Glutamatergic neuron (in vitro differentiated cells): ENCODE data around the gene DDX10. TPM values are rescaled to one million over a fixed set of nuclear protein-coding genes. Genes with fewer than 3 reads are reported as not detected.

ENCODE experiments used
- DNase-seq: peaks from one replicate; pipeline ENCODE4 v3.0.0; 2022
- H3K27ac Mint-ChIP-seq: one replicate; pipeline ENCODE4 v1.8.0; 2020; ENCODE audit warnings: mild to moderate bottlenecking, mixed read lengths, inconsistent platforms; ENCODE audit not compliant: unreplicated experiment
- H3K27me3 Mint-ChIP-seq: one replicate; pipeline ENCODE4 v1.8.0; 2020; ENCODE audit warnings: mild to moderate bottlenecking, moderate library complexity, mixed read lengths, inconsistent platforms; ENCODE audit not compliant: unreplicated experiment
- H3K36me3 Mint-ChIP-seq: one replicate; pipeline ENCODE4 v1.8.0; 2020; ENCODE audit warnings: mild to moderate bottlenecking, mixed read lengths, inconsistent platforms; ENCODE audit not compliant: unreplicated experiment
- H3K4me1 Mint-ChIP-seq: one replicate; pipeline ENCODE4 v1.8.0; 2020; ENCODE audit warnings: mild to moderate bottlenecking, low read depth, mixed read lengths, inconsistent platforms; ENCODE audit not compliant: unreplicated experiment
- H3K4me3 Mint-ChIP-seq: one replicate; pipeline ENCODE4 v1.8.0; 2020; ENCODE audit warnings: mild to moderate bottlenecking, mixed read lengths, inconsistent platforms; ENCODE audit not compliant: unreplicated experiment
- H3K9me3 Mint-ChIP-seq: one replicate; pipeline ENCODE4 v1.8.0; 2020; ENCODE audit warnings: mild to moderate bottlenecking, moderate library complexity, mixed read lengths, inconsistent platforms; ENCODE audit not compliant: unreplicated experiment
- CTCF ChIP-seq: fragments of 200-600 bp; sonication (generic); IDR thresholded peaks from one replicate; pipeline ENCODE4 v1.5.0; 2021; ENCODE audit not compliant: partially characterized antibody, unreplicated experiment
- total RNA-seq: library from RNA; stranded (reverse); fragmentation: NEBNext Ultra II Directional; extraction: Animal tissue kit (Norgen Biotek cat#: 25700); gene quantifications from one replicate; pipeline ENCODE4 v1.2.1, GENCODE V29; 2021; ENCODE audit not compliant: unreplicated experiment

Gene DDX10
- total RNA-seq, 1 donor from 2014 or later: 18.8 TPM

DNA sequence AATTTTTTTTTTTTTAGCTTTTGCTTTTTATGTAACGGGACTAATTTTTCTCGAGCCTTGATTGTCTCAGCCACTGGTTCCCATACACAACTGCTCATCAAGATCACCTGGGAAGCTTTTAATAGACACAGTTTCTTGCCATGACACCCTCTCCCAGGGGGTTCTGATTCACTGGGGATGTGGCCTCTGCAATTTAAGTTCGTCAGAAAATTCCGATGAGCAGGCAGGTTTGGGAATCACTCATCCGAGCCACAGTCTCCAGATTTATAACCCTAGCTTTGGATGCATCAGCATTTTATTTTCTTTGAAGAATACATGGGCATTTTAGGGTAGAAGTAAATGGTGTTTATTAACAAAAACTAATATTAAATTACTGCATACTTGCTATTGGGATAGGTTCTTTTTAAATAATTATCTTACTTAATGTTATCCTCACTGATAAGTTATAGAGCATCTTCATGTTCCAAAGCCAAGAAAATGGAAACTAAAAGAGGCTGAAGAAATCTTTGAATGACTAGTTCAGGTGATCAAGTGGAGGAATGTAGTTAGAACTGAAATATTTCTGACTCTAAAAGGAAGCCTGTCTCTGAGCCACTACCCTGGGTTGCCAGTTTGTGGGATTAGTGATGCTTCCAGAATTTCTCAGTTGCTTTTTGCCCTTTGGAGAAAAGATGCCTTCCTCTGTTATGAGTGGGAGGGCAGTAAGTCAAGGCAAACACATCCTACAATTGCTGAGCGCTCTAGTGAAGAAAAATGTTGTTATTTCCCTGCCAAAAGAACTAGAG, 319.0 kb downstream of the DDX10 start:
- H3K36me3 Mint-ChIP-seq: no peaks in the 10 kb centered on the region
- no peak for DNase-seq
- TF ChIP-seq CTCF: no peak
- no peak overlapping the region for H3K27ac Mint-ChIP-seq
- no peak overlapping the region for H3K4me3 Mint-ChIP-seq
- peaks cover 3% of the 10 kb centered on the region for H3K4me1 Mint-ChIP-seq
- no peaks in the 10 kb centered on the region for H3K9me3 Mint-ChIP-seq
- H3K27me3 Mint-ChIP-seq: peaks cover 4% of the 10 kb centered on the region

- DNase-seq: no peak
- H3K4me1 Mint-ChIP-seq: peaks cover 3% of the 10 kb centered on the region
Measured at GRCh38 chr11:108984523-108984922, 319.7 kb downstream of the DDX10 start.

DNA sequence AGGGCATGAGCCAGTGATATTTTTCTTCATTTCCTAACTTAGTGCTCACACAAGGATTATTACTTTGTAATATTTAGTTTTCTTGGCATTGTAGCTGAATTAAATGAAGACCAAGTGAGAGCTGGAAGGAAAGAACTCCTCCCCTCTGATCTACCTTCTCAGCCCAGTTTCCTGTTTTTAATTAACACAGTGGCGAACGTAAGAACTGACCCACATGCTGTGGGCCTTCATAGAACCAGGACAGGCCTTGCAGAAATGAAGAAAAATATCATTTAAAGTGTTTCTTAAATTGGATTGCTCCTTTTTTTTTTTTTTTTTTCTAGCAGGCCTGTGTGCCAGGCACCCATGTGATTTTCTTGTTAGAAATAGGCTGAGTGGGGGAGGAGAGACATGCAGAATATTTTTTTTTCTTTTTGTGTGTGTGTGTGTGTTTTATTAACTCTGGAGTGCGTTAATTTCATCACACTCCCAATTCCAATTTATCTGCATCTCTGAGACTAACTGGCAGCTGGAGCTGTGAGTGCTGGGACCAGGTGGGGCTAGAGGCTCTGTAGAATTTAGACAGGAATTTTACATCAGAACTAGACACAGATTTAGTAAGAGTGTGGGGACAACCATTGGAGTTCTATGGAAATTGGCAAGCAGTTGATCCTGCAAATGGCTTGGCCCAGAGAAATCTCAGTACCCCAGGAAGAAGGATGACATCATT, 320.5 kb downstream of the DDX10 start:
- no peaks in the 10 kb centered on the region for H3K36me3 Mint-ChIP-seq
- no peak for TF ChIP-seq CTCF
- no peak overlapping the region for H3K27ac Mint-ChIP-seq
- H3K4me1 Mint-ChIP-seq: peaks cover 3% of the 10 kb centered on the region
- DNase-seq: no peak
- peaks cover 2% of the 10 kb centered on the region for H3K27me3 Mint-ChIP-seq
- H3K9me3 Mint-ChIP-seq: no peaks in the 10 kb centered on the region
- no peak overlapping the region for H3K4me3 Mint-ChIP-seq

More at GRCh38 chr11:108984523-108984922, 319.7 kb downstream of the DDX10 start:
- Mint-ChIP-seq H3K36me3 (no peaks in the 10 kb centered on the region), H3K27ac (no peak overlapping the region), H3K4me3 (no peak overlapping the region), H3K9me3 (no peaks in the 10 kb centered on the region), H3K27me3 (peaks cover 4% of the 10 kb centered on the region)
- no peak for TF ChIP-seq CTCF

DNA sequence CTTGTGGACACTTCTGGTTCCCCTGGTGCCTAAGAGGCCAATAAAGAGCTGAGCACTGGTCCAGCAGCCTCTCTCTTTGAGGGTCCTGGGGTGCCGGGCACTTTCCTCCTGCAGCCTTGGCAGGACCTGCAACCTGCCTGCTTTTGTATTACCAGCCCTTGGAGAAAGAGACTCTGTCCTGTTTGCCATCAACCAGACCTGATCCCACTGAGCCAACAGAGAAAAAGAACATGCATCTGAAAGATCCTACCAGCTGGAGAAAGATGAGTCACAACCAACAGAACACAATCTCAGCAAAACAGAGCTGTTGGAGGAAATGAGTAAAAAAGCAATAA, 321.0 kb downstream of the DDX10 start:
- DNase-seq: no peak
- Mint-ChIP-seq H3K27me3 (peaks cover 2% of the 10 kb centered on the region), H3K27ac (no peak overlapping the region), H3K4me3 (no peak overlapping the region), H3K36me3 (no peaks in the 10 kb centered on the region), H3K9me3 (no peaks in the 10 kb centered on the region), H3K4me1 (peaks cover 3% of the 10 kb centered on the region)
- no peak for TF ChIP-seq CTCF

Other genes with a start within 250 kb of the DDX10 start
- gene C11orf65, start 197.5 kb upstream of the DDX10 start, total RNA-seq: 0.54 TPM
- gene POGLUT3, start 166.7 kb upstream of the DDX10 start, total RNA-seq: 2.4 TPM
- gene EXPH5, start 71.3 kb upstream of the DDX10 start, total RNA-seq: 0.44 TPM